Rectal smooth muscle tissue (tissue), 1 donor: Measurements from ENCODE around the gene SLC7A10.

Experiments
- H3K27ac ChIP-seq: one replicate; pipeline ENCODE4 v1.7.0; 2013; ENCODE audit warnings: low read depth, low read length, inconsistent platforms
- H3K27me3 ChIP-seq: one replicate; pipeline ENCODE4 v1.7.0; 2013; ENCODE audit warnings: low read length; ENCODE audit not compliant: control insufficient read depth, insufficient read depth
- H3K36me3 ChIP-seq: one replicate; pipeline ENCODE4 v1.7.0; 2013; ENCODE audit warnings: low read length; ENCODE audit not compliant: control insufficient read depth, insufficient read depth
- H3K4me1 ChIP-seq: one replicate; pipeline ENCODE4 v1.7.0; 2013; ENCODE audit warnings: low read length; ENCODE audit not compliant: control insufficient read depth, insufficient read depth
- H3K4me3 ChIP-seq: one replicate; pipeline ENCODE4 v1.7.0; 2013; ENCODE audit warnings: low read length
- H3K9ac ChIP-seq: one replicate; pipeline ENCODE4 v1.7.0; 2013; ENCODE audit warnings: low read length

SLC7A10 gene

GRCh38 chr19:33159149-33159548 is 66.5 kb downstream of the SLC7A10 start:
- no peaks in the 10 kb centered on the region for H3K4me1 ChIP-seq
- H3K9ac ChIP-seq, result no peak overlapping the region
- no peaks in the 10 kb centered on the region for H3K36me3 ChIP-seq
- no peak overlapping the region for H3K27ac ChIP-seq
- H3K4me3 ChIP-seq, result no peak overlapping the region
- H3K27me3 ChIP-seq, result no peaks in the 10 kb centered on the region
